Fibroblast of the aortic adventitia (primary cell): ENCODE measurements around the gene CHCHD6. TPM values are rescaled to one million over a fixed set of nuclear protein-coding genes. Genes with fewer than 3 reads are reported as not detected.

Source experiments
- DNase-seq: peaks from one replicate; pipeline ENCODE4 v3.0.0-alpha.2; 2010; ENCODE audit warnings: low read depth
- H3K4me3 ChIP-seq: 2 replicates; pipeline ENCODE4 v1.5.1; 2011; ENCODE audit warnings: low read depth, mild to moderate bottlenecking, control low read depth, low read length, moderate library complexity
- total RNA-seq: library from RNA; depleted of rRNA; stranded (reverse); fragments of >200 nt; gene quantifications from 2 replicates; pipeline ENCODE4 v1.2.3, GENCODE V29; 2012; ENCODE audit warnings: low replicate concordance
- TF ChIP-seq, protein P1 (sequence below): IDR thresholded peaks from 2 replicates; pipeline ENCODE4 v1.5.1; 2011; ENCODE audit warnings: mild to moderate bottlenecking, low read length, control low read depth, inconsistent platforms; ENCODE audit not compliant: insufficient read depth

Gene CHCHD6
- total RNA-seq, 1 donor: 10.8 TPM

GRCh38 chr3:127006781-127007436, 302.9 kb downstream of the CHCHD6 start:
- no peak overlapping the region for H3K4me3 ChIP-seq
- DNase-seq: peak; percentile 25
- TF ChIP-seq, protein P1, sequence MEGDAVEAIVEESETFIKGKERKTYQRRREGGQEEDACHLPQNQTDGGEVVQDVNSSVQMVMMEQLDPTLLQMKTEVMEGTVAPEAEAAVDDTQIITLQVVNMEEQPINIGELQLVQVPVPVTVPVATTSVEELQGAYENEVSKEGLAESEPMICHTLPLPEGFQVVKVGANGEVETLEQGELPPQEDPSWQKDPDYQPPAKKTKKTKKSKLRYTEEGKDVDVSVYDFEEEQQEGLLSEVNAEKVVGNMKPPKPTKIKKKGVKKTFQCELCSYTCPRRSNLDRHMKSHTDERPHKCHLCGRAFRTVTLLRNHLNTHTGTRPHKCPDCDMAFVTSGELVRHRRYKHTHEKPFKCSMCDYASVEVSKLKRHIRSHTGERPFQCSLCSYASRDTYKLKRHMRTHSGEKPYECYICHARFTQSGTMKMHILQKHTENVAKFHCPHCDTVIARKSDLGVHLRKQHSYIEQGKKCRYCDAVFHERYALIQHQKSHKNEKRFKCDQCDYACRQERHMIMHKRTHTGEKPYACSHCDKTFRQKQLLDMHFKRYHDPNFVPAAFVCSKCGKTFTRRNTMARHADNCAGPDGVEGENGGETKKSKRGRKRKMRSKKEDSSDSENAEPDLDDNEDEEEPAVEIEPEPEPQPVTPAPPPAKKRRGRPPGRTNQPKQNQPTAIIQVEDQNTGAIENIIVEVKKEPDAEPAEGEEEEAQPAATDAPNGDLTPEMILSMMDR: no peak

DNA sequence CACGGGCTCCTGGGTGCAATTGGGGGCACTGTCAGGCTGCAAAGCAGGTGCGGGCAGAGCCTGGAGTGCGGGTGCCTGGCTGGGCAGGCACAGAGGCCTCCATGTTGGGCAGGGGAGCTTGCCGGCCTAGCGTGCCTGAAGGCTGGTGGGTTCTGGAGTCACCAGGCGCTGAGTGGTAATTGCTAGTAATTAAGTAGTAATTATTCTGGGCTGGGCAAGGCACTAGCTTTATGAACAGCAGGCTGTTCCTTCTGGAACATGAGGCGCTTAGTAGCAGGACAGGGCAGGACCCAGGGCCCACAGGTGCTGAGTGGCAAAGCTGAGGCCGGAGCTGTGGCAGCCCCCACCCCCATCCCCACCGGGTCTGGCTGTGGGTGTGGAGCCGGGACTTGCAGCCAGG, 304.2 kb downstream of the CHCHD6 start:
- DNase-seq: no peak
- no peak overlapping the region for H3K4me3 ChIP-seq
- TF ChIP-seq, protein P1: no peak

GRCh38 chr3:127009531-127009930, 305.5 kb downstream of the CHCHD6 start:
- DNase-seq: no peak
- TF ChIP-seq, protein P1: no peak
- H3K4me3 ChIP-seq: no peak overlapping the region

Other genes with a start within 250 kb of the CHCHD6 start
- gene ZXDC, start 228.3 kb upstream of the CHCHD6 start, total RNA-seq: 9.2 and 26.7 TPM in 2 replicates
- gene UROC1, start 186.5 kb upstream of the CHCHD6 start, total RNA-seq: not detected in 2 replicates
- gene CHST13, start 180.1 kb upstream of the CHCHD6 start, total RNA-seq: 0.09 TPM in 1 of 2 replicates, not detected in the other
- gene C3orf22, start 145.3 kb upstream of the CHCHD6 start, total RNA-seq: not detected in 2 replicates
- gene TXNRD3, start 49.1 kb upstream of the CHCHD6 start, total RNA-seq: 13.2 and 27.9 TPM in 2 replicates